ENCODE measurements around the gene CBR4.
A peak's percentile ranks its signal among the peaks of the same experiment; 100 is the strongest.

CBR4 gene

DNA sequence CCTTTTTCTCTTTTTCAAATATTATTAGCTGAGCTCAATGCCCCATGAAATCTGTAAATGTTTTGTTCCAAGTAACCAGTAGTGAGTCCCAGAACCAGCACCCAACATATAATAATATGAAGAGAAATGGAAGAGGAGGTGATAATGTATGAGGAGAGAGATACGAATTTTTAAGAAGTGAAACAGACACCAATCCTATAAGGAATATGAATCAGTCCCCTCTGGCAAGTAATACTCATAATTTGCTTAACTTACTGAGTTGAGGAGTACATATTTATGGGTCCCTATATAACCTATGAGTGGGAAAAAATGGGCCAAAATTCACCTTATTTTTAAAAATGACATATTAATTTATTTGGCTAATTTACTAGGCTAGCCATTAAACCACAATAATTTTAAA, 8.4 kb upstream of the CBR4 start:
- no peak for TF ChIP-seq ZFX (IDR thresholded peaks at IDR 0.05; ENCODE audit: borderline replicate concordance)
- TF ChIP-seq, protein P1, sequence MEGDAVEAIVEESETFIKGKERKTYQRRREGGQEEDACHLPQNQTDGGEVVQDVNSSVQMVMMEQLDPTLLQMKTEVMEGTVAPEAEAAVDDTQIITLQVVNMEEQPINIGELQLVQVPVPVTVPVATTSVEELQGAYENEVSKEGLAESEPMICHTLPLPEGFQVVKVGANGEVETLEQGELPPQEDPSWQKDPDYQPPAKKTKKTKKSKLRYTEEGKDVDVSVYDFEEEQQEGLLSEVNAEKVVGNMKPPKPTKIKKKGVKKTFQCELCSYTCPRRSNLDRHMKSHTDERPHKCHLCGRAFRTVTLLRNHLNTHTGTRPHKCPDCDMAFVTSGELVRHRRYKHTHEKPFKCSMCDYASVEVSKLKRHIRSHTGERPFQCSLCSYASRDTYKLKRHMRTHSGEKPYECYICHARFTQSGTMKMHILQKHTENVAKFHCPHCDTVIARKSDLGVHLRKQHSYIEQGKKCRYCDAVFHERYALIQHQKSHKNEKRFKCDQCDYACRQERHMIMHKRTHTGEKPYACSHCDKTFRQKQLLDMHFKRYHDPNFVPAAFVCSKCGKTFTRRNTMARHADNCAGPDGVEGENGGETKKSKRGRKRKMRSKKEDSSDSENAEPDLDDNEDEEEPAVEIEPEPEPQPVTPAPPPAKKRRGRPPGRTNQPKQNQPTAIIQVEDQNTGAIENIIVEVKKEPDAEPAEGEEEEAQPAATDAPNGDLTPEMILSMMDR (IDR thresholded peaks at IDR 0.05), result no peak
- no peak overlapping the region for H3K27ac ChIP-seq

DNA sequence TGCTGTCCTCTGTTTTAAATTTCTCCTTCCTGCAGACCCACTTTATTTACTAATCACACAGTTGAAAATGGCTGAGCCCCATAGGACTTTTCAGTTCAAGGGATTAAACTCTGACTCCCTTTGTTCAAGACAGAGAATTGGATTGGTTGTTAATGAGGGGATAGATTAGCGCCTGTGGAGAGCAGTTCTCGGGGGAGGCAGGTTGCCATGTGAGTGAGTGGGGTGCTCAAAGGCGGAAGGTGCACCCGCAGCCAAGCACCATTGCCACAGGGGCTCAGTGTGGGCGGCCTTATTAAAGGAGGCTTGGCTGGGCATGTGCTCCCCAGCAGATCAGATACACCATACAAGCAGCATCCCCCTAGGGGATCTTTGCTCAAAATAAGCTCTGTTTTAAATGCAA, 7.9 kb upstream of the CBR4 start:
- no peak for TF ChIP-seq ZFX (IDR thresholded peaks at IDR 0.05; ENCODE audit: borderline replicate concordance)
- TF ChIP-seq, protein P1 (IDR thresholded peaks at IDR 0.05), result no peak
- no peak overlapping the region for H3K27ac ChIP-seq

DNA sequence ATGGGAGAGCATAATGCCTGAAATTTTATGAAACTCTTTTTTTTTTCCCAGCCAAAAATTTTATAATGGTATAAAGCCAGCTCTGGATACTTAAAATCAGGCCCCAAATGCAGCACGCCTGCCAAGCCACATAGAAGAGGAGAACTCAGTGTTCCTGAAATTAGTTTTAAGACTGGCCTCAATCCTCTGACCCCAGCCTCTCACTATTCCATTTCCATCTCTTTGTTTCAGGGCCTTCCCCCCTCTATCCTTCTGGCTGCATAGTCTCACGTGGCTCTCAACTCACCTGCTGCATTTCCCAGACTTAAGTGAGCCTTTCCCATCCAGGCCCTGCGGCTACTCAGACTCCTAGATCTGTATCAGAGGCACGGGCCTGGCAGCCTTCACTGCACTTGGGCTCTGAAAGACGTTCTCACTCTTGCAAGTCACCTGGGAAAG, 5.2 kb upstream of the CBR4 start:
- peak overlapping the region; percentile 77 for H3K27ac ChIP-seq
- TF ChIP-seq, protein P1 (IDR thresholded peaks at IDR 0.05), result no peak
- no peak for TF ChIP-seq ZFX (IDR thresholded peaks at IDR 0.05; ENCODE audit: borderline replicate concordance)

DNA sequence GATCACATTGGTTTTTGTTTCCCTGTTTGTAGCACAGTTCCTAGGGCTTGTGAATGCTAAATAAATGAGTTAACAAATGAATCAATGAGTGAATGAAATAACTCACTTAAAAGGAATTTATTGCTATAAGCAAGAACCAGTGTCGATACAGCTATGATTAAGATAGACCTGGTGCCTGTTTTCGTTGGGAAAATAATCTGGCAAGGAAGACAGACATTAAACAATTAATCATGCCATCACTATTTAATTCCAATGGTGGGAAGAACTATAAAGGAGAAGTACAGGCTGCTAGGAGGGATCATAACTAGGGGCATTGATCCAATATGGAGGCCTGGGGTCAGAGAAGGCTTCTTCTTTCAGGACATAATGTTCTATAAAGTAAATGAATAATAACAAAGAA, 4.5 kb upstream of the CBR4 start:
- H3K27ac ChIP-seq, result peak overlapping the region; percentile 77
- TF ChIP-seq ZFX (IDR thresholded peaks at IDR 0.05; ENCODE audit: borderline replicate concordance), result no peak
- TF ChIP-seq, protein P1 (IDR thresholded peaks at IDR 0.05), result no peak

DNA sequence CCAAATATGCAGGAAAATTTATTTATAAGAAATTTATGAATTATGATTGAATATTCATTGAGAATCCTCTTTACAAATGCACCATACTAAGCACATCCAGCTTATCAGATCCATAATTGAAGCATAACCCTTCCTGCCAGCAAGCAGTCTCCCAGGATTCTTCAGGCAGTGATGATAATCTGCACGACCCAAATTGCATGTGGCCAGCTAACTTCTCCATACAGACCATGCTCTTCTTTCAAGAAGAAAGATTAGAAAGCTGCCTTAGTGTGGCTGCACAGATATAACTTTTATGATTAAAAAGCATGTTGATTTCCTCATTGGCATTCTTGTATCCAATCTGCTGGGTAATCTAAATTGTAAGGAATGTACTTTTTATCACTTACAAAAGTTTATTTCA, 3.3 kb upstream of the CBR4 start:
- no peak overlapping the region; the same call in 1 of the 2 replicates for H3K27ac ChIP-seq
- no peak for TF ChIP-seq ZFX (IDR thresholded peaks at IDR 0.05; ENCODE audit: borderline replicate concordance)
- TF ChIP-seq, protein P1 (IDR thresholded peaks at IDR 0.05), result no peak

DNA sequence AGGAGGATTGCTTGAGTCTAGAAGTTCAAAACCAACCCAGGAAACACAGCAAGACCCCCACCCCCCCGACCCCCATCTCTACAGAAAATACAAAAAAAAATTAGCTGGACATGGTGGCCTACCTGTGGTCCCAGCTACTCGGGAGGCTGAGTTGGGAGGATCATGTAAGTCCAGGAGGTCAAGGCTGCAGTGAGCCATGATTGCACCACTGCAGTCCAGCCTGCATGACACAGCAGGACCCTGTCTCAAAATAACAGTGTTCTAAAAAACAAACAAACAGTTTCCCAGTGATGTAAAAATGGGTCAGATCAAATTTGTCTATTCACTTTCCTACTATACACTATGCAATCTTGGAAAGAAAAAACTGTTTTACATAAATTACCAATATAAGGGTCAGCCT, 2.0 kb upstream of the CBR4 start:
- H3K27ac ChIP-seq, result no peak overlapping the region
- TF ChIP-seq, protein P1 (IDR thresholded peaks at IDR 0.05), result no peak
- TF ChIP-seq ZFX (IDR thresholded peaks at IDR 0.05; ENCODE audit: borderline replicate concordance), result no peak

DNA sequence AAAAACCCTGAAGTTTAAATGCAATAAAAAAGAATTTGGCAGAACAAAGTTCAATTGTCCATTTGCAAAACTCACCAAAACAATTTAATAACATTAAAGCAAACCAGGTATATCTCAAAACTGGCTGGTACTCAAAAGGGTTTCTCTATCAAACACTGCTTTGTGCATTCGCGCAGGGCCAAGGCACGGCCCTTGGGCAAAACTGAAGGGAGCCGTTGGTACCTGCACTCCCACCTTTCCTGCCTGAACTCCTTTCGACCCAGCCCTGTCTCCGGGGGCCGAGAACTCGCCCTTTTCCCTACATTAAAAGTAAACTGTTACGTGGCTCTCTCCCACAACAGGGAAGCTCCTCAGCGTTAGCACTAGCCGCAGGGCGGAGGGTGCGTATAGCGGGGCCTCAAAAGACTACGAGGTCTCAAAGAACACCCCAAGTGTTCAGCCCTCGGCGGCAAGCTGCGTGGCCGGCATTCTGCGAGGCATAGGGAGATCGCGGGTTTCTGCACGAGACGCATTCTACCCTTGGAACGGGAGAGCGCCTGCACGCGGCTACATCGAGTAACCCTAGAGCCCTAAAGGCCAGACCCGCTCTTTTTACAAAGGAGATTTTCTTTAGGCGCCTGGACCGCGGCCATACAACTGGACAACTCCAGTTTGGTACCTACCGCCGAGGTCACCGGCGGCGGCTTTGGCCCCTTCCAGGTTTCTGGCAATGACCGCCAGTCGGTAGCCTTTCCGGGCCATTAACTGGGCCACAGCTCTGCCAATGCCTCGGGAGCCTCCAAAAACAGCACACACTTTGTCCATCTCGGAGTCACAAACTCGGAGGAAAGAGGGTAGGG, 550 bp downstream of the CBR4 start:
- H3K27ac ChIP-seq, result peak overlapping the region; percentile 83
- TF ChIP-seq ZFX (IDR thresholded peaks at IDR 0.05; ENCODE audit: borderline replicate concordance), result no peak
- TF ChIP-seq, protein P1 (IDR thresholded peaks at IDR 0.05), result peak; percentile 47
